Spleen (tissue), 13 donors: Measurements from ENCODE around the gene KANK3. TPM values are rescaled to one million over a fixed set of nuclear protein-coding genes. Genes with fewer than 3 reads are reported as not detected.

Source experiments
- DNase-seq: peaks from one replicate; pipeline ENCODE4 v3.0.0-alpha.2; 2020
- H3K27ac ChIP-seq, 8 donors: fragments of 200-600 bp; sonication (generic) in 7 of 8; 1 replicate in 4 of 8; 2 replicates in 4 of 8; pipeline versions ENCODE4 v1.5.0 to v1.8.0; 2016 to 2021; ENCODE audit warnings: inconsistent platforms in 4 of 8, mild to moderate bottlenecking in 4 of 8, moderate library complexity in 1 of 8
- H3K27me3 ChIP-seq, 7 donors: fragments of 200-600 bp; sonication (generic) in 6 of 7; replicated peaks in 1 of 7; 1 replicate in 4 of 7; 2 replicates in 3 of 7; pipeline versions ENCODE4 v1.5.0 to v1.8.0; 2016 to 2021; ENCODE audit warnings: inconsistent platforms in 3 of 7, mild to moderate bottlenecking in 1 of 7
- H3K36me3 ChIP-seq, 6 donors: fragments of 200-600 bp; sonication (generic) in 5 of 6; 1 replicate in 4 of 6; 2 replicates in 2 of 6; pipeline versions ENCODE4 v1.5.0 to v1.8.0; 2016 to 2021; ENCODE audit warnings: inconsistent platforms in 2 of 6
- H3K4me1 ChIP-seq, 6 donors: fragments of 200-600 bp; sonication (generic) in 5 of 6; 1 replicate in 3 of 6; 2 replicates in 3 of 6; pipeline versions ENCODE4 v1.5.0 to v1.8.0; 2016 to 2021; ENCODE audit warnings: inconsistent platforms in 3 of 6
- H3K4me3 ChIP-seq, 8 donors: fragments of 200-600 bp; sonication (generic) in 7 of 8; 1 replicate in 4 of 8; 2 replicates in 4 of 8; pipeline versions ENCODE4 v1.5.0 to v1.8.0; 2016 to 2021; ENCODE audit warnings: inconsistent platforms in 4 of 8, mild to moderate bottlenecking in 4 of 8, moderate library complexity in 2 of 8
- H3K9me3 ChIP-seq, 8 donors: fragments of 200-600 bp; sonication (generic) in 7 of 8; 1 replicate in 4 of 8; 2 replicates in 4 of 8; pipeline versions ENCODE4 v1.5.0 to v1.8.0; 2016 to 2021; ENCODE audit warnings: inconsistent platforms in 4 of 8
- CTCF ChIP-seq, 11 experiments: fragments of 200-600 bp in 7 of 11; fragments of 450-650 bp in 4 of 11; sonication (generic) in 4 of 11; IDR thresholded peaks in 8 of 11; conservative IDR thresholded peaks in 3 of 11; 1 replicate in 7 of 11; 2 replicates in 4 of 11; pipeline versions ENCODE4 v1.4.0 to v1.8.0; 2016 to 2021; ENCODE audit warnings: antibody characterized with exemption in 11 of 11, inconsistent platforms in 4 of 11, mild to moderate bottlenecking in 1 of 11
- POLR2A ChIP-seq, 3 donors: fragments of 450-650 bp; IDR thresholded peaks; one replicate each; pipeline ENCODE4 v1.5.1; 2017; ENCODE audit warnings: antibody characterized with exemption in 3 of 3, mild to moderate bottlenecking in 1 of 3
- POLR2AphosphoS5 ChIP-seq, 3 donors: sonication (generic); formaldehyde crosslinking; IDR thresholded peaks; one replicate each; pipeline ENCODE4 v1.5.1; 2017; ENCODE audit warnings: antibody characterized with exemption in 3 of 3
- WGBS, 5 donors: extraction: QIAGEN DNeasy Blood & Tissue Kit in 3 of 5; methylation state at CpG; one replicate each; pipeline versions ENCODE4 v1.1.5 to v1.1.7; 2013 to 2018; 5-methylcytosine and 5-hydroxymethylcytosine counted together
- intact Hi-C: fragments of 100-400 bp; cut with DNase I; formaldehyde crosslinking; loops from one replicate; pipeline ENCODE4 v1.15.0; 2023; ENCODE audit warnings: low total_unique reads
- long read RNA-seq, 2 donors: transcript quantifications; one replicate each; lab custom pipeline, GENCODE V29; 2026
- polyA plus RNA-seq, 3 donors: library from polyadenylated mRNA; stranded (reverse); fragments of 200-250 nt; gene quantifications; one replicate each; pipeline ENCODE4 v1.2.1, GENCODE V29; 2013
- total RNA-seq, 7 donors: library from RNA; depleted of rRNA in 3 of 7; stranded (reverse); fragments of >200 nt in 3 of 7; fragmentation: NEBNext Ultra II Directional in 4 of 7; extraction: Animal tissue kit (Norgen Biotek cat#: 25700) in 4 of 7; gene quantifications; one replicate each; pipeline versions ENCODE4 v1.1.0 to v1.2.1, GENCODE V29; 2016 to 2021
- donor health status: healthy with polysubstance abuse.
- donor health status: DM: no; HTN: no; CAD: no; lungs with moderate emphysema.
- donor health status: DM: no; HTN: no; CAD: no.
- donor health status: Bipolar disorder and iron deficiency.
- donor health status: healthy.
- donor health status: DM: no; HTN: no; CAD: no.
- donor health status: DM: yes; HTN: yes; CAD: no.

KANK3 gene
- total RNA-seq, result 10 to 100 TPM; 42.2 to 84.6 (median 54.6) TPM
- 10 to 100 TPM; 14.0 to 66.7 (median 50.3) TPM for polyA plus RNA-seq
- long read RNA-seq, donor 1, transcript KANK3-201 (11 exons, 2,787 nt), result major isoform, 7 of 205 reads
- long read RNA-seq, donor 1, partial matches to known transcripts, result 176 of 205 reads
- long read RNA-seq, donor 1, other reads (novel, unspliced or antisense), result 21 of 205 reads
- long read RNA-seq, donor 2, transcript KANK3-201 (11 exons, 2,787 nt), result major isoform, 10 of 11 reads
- long read RNA-seq, donor 2, partial matches to known transcripts, result 0 of 11 reads
- long read RNA-seq, donor 2, other reads (novel, unspliced or antisense), result 0 of 11 reads

DNA sequence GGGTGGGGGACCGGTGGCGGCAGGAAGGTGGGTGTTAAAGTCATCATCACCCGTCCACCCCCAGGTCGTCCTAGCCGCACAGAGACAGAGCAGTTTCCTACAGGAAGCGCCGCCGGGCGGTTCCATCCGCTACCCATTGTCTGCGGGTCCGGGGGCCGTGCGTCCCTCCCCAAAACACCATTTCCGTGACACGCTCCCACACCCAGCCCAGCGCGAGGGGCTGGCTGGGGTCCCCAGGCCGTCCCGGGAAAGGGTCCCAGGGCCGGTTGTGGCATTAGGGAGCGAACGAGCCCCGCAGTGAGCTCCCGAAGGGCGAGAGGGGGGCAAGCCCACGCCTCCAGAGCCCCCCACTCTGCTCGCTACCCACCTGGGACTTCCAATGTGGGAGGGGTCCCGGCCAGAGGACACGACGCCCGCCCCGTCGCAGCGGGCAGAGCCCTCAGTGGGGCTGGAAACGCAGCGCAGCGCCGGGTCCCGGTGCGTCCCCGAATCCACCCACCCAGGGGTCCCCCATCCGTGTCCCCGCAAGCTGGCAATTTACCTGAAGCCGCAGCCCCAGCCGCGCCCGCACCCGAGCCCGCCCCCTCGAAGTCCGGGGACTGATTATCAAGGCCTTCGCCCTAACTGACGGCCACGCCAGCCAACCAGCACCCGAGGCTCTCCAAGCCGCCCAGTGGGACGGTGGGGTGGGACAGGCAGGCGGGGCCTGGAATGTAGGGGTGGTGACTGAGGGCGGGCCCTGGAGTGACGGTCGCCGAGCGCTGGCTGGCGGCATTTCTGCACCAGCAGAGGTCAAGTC, at the start of gene KANK3:
KANK3 (minus strand) TSS at position 579 of the 799 bp plus-strand sequence. CDS start 5,434 bp downstream, outside the sequence.
- Histone ChIP-seq H3K27ac (peak within 1 kb of the TSS; percentile 76 to 95 (median 88)), H3K36me3 (no peaks in the 10 kb centered on the region), H3K4me1 (peaks cover 3 to 59% (median 30%) of the 10 kb centered on the region in 6 donors), H3K9me3 (no peaks in the 10 kb centered on the region), H3K4me3 (peak within 1 kb of the TSS; percentile 51 to 77 (median 61)), H3K27me3 (peaks cover 0 to 59% (median 14%) of the 10 kb centered on the region in 7 donors)
- TF ChIP-seq CTCF (IDR thresholded peaks at IDR 0.05 in 8 of 11, conservative IDR thresholded peaks at IDR 0.05 in 3 of 11) (peak in 4 of 11 experiments; percentile 23 to 28 (median 28)), POLR2AphosphoS5 (IDR thresholded peaks at IDR 0.05) (peak; percentile 90 to 96 (median 94)), POLR2A (IDR thresholded peaks at IDR 0.05) (peak; percentile 18 to 65 (median 60))
- intact Hi-C loops, result no loop called here
- DNase-seq, result peak; percentile 97
- WGBS, 5 donors, result 2 to 6% (median 2%) methylated on average over 41 to 65 of the region's 65 CpGs; no CpG with 5 or more reads in 1 of the 5 donors

DNA sequence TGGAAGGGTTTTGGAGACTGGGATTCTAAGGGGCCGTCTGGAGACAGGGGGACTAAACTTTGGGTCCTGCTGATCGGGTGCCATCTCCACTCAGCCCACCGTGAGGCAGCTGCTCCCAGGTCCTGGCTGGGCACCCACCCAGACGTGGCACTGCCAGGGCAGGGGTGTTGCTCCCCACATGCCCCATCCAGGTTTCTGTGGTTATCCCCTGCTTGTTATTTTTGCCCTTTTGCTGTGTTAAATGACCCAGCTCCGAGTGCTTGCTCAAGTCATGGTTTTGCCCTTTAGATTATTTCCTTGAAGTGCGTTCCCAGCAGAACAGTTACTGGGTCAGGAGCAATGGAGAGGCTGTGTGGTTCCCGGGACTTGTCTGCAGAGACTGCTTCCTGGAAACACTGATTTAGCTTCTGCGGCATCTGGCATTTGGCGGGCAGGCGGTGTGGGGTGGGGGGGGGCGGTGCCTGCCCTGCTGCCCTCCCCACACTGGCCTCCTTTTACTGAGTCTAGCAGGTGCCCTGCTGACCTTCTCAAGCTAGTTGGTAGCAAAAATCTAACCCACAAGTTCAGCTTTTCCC, 49.0 kb upstream of the KANK3 start:
- TF ChIP-seq POLR2AphosphoS5 (IDR thresholded peaks at IDR 0.05) (peak; percentile 7 to 32 (median 11)), CTCF (IDR thresholded peaks at IDR 0.05 in 8 of 11, conservative IDR thresholded peaks at IDR 0.05 in 3 of 11) (no peak)
- peaks cover 34 to 84% (median 64%) of the 10 kb centered on the region in 6 donors for H3K4me1 ChIP-seq
- H3K4me3 ChIP-seq, result peak overlapping the region in 1 of 8 donors; percentile 77
- peaks cover 0 to 37% (median 0%) of the 10 kb centered on the region in 6 donors for H3K36me3 ChIP-seq
- intact Hi-C loops, result no loop called here
- H3K9me3 ChIP-seq, result no peaks in the 10 kb centered on the region
- H3K27me3 ChIP-seq, result no peaks in the 10 kb centered on the region
- peak overlapping the region; percentile 60 to 100 (median 100) for H3K27ac ChIP-seq
- 30 to 56% (median 44%) methylated on average over 9 to 11 of the region's 11 CpGs for WGBS, 5 donors
- no peak for DNase-seq

DNA sequence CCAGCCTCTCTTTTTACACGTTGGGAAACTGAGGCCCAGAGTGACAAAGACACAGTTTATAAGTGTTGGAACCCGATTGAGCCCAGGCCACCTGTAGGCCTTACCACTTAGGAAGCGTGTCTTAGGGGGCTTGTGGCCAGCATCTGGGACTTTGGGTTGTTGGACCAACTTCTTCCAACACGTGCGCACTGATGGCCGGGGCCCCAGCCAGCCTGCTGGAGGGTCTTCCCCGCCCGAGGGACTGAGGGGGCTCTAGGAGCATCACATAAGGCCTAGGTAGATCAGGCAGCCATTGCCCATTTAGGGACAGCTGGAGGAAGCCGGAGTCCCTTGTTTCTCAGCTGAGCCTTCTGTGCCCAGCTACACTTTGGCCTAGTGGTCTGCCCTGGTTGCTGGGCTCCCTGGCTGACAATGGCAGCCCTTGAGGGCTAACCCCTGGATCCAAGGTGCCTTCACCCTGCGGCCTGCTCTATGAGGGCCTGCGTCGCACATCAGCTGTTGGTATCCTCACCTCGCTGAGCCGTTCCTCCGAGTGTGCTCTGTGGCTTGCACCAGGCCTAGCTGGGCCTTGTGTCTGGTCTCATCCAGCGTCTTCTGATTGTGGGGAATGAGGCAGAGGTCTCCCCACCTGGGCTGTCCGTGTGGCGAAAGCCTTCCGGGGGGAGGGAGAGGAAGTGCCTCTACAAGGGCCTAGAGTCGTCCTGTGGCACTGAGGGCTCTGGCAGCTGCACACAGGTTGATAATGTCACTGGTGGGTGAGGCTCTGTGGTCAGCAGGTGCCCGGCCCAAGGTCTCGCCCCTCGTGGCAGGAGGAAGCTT, 48.3 kb upstream of the KANK3 start:
- peak; percentile 87 for DNase-seq
- peaks cover 0 to 43% (median 0%) of the 10 kb centered on the region in 6 donors for H3K36me3 ChIP-seq
- intact Hi-C loops, result no loop called here
- no peaks in the 10 kb centered on the region for H3K27me3 ChIP-seq
- H3K4me1 ChIP-seq, result peaks cover 34 to 77% (median 58%) of the 10 kb centered on the region in 6 donors
- peaks cover 0 to 6% (median 0%) of the 10 kb centered on the region in 8 donors for H3K9me3 ChIP-seq
- H3K27ac ChIP-seq, result peak overlapping the region; percentile 60 to 100 (median 100)
- 64 to 76% (median 66%) methylated on average over 15 to 23 of the region's 23 CpGs for WGBS, 5 donors
- peak overlapping the region in 4 of 8 donors; percentile 76 to 83 (median 78) for H3K4me3 ChIP-seq
- TF ChIP-seq CTCF (IDR thresholded peaks at IDR 0.05 in 8 of 11, conservative IDR thresholded peaks at IDR 0.05 in 3 of 11), result no peak
- no peak for TF ChIP-seq POLR2A (IDR thresholded peaks at IDR 0.05)
- peak in 1 of 3 donors; percentile 18 for TF ChIP-seq POLR2AphosphoS5 (IDR thresholded peaks at IDR 0.05)
